ENCODE data around the gene PACS1. TPM values are rescaled to one million over a fixed set of nuclear protein-coding genes. Genes with fewer than 3 reads are reported as not detected.

The PACS1 gene
- polyA plus RNA-seq, 3 donors, result 8.1 to 36.8 (median 12.4) TPM

GRCh38 chr11:66264383-66264782, 194.3 kb downstream of the PACS1 start:
- Mint-ChIP-seq H3K4me1 (peaks cover 16% of the 10 kb centered on the region), H3K4me3 (no peak overlapping the region), H3K27me3 (ENCODE audit: low read depth in 3 of 3) (peaks cover 4 to 11% (median 9%) of the 10 kb centered on the region in 3 donors), H3K9me3 (no peaks in the 10 kb centered on the region), H3K36me3 (peaks cover 5 to 10% of the 10 kb centered on the region in 2 donors), H3K27ac (no peak overlapping the region)
- no peak overlapping the region for H3K9ac ChIP-seq (ENCODE audit: insufficient read depth, low read length, poor library complexity, severe bottlenecking)
- H3K36me3 ChIP-seq (replicated peaks in 1 of 2; ENCODE audit: control insufficient read depth in 1 of 2, insufficient read depth in 2 of 2, low read length in 2 of 2), result no peaks in the 10 kb centered on the region
- TF ChIP-seq CTCF (IDR thresholded peaks at IDR 0.05), result no peak
- no peak overlapping the region for H2AFZ ChIP-seq (ENCODE audit: insufficient read depth, low read depth, low read length, poor library complexity, severe bottlenecking)
- no peak overlapping the region for H3K27ac ChIP-seq (ENCODE audit: low read depth in 1 of 2, low read length in 2 of 2)
- peaks cover 7% of the 10 kb centered on the region for H4K20me1 ChIP-seq (ENCODE audit: insufficient read depth, low read length)
- no peaks in the 10 kb centered on the region for H3K9me3 ChIP-seq (replicated peaks in 1 of 2; ENCODE audit: control insufficient read depth in 1 of 2, insufficient read depth in 1 of 2, low read length in 2 of 2)
- H3K4me3 ChIP-seq (replicated peaks in 1 of 3; ENCODE audit: low read depth in 2 of 3, low read length in 3 of 3), result no peak overlapping the region
- H3K4me2 ChIP-seq (replicated peaks; ENCODE audit: extremely low read depth, low read length, poor library complexity, severe bottlenecking), result no peak overlapping the region
- 98% methylated on average over 8 of the region's 8 CpGs for WGBS (ENCODE audit: insufficient coverage)
- peaks cover 19 to 20% of the 10 kb centered on the region in 2 donors for H3K4me1 ChIP-seq (ENCODE audit: control insufficient read depth in 1 of 2, insufficient read depth in 2 of 2, low read length in 2 of 2)
- peaks cover 9% of the 10 kb centered on the region for H3K79me2 ChIP-seq (ENCODE audit: insufficient read depth, low read length)
- intact Hi-C loops (cut with micrococcal nuclease), result no loop called here
- no peaks in the 10 kb centered on the region for H3K27me3 ChIP-seq (ENCODE audit: control insufficient read depth in 2 of 2, insufficient read depth in 2 of 2, low read length in 2 of 2)
- no peak for DNase-seq

GRCh38 chr11:66264914-66265313, 194.8 kb downstream of the PACS1 start:
- no peaks in the 10 kb centered on the region for H3K9me3 Mint-ChIP-seq
- H3K4me3 Mint-ChIP-seq, result no peak overlapping the region
- Histone ChIP-seq H3K4me3 (replicated peaks in 1 of 3; ENCODE audit: low read depth in 2 of 3, low read length in 3 of 3) (no peak overlapping the region), H2AFZ (ENCODE audit: insufficient read depth, low read depth, low read length, poor library complexity, severe bottlenecking) (no peak overlapping the region), H3K4me1 (ENCODE audit: control insufficient read depth in 1 of 2, insufficient read depth in 2 of 2, low read length in 2 of 2) (peaks cover 24 to 26% of the 10 kb centered on the region in 2 donors), H3K79me2 (ENCODE audit: insufficient read depth, low read length) (peaks cover 14% of the 10 kb centered on the region), H3K9ac (ENCODE audit: insufficient read depth, low read length, poor library complexity, severe bottlenecking) (no peak overlapping the region), H3K9me3 (replicated peaks in 1 of 2; ENCODE audit: control insufficient read depth in 1 of 2, insufficient read depth in 1 of 2, low read length in 2 of 2) (no peaks in the 10 kb centered on the region), H3K36me3 (replicated peaks in 1 of 2; ENCODE audit: control insufficient read depth in 1 of 2, insufficient read depth in 2 of 2, low read length in 2 of 2) (no peaks in the 10 kb centered on the region), H3K27me3 (ENCODE audit: control insufficient read depth in 2 of 2, insufficient read depth in 2 of 2, low read length in 2 of 2) (no peaks in the 10 kb centered on the region), H4K20me1 (ENCODE audit: insufficient read depth, low read length) (peaks cover 13% of the 10 kb centered on the region), H3K27ac (ENCODE audit: low read depth in 1 of 2, low read length in 2 of 2) (no peak overlapping the region), H3K4me2 (replicated peaks; ENCODE audit: extremely low read depth, low read length, poor library complexity, severe bottlenecking) (no peak overlapping the region)
- peaks cover 5 to 6% of the 10 kb centered on the region in 2 donors for H3K36me3 Mint-ChIP-seq
- no CpG with 5 or more reads among the region's 12 CpGs for WGBS (ENCODE audit: insufficient coverage)
- H3K27ac Mint-ChIP-seq, result no peak overlapping the region
- peaks cover 0 to 7% (median 6%) of the 10 kb centered on the region in 3 donors for H3K27me3 Mint-ChIP-seq (ENCODE audit: low read depth in 3 of 3)
- peak; percentile 30 for TF ChIP-seq CTCF (IDR thresholded peaks at IDR 0.05)
- H3K4me1 Mint-ChIP-seq, result peaks cover 21% of the 10 kb centered on the region
- DNase-seq, result no peak
- intact Hi-C loops (cut with micrococcal nuclease), result no loop called here
